Astrocyte (in vitro differentiated cells and primary cell): ENCODE data around the gene ACAP3. TPM values are rescaled to one million over a fixed set of nuclear protein-coding genes. Genes with fewer than 3 reads are reported as not detected.

ENCODE experiments used
- DNase-seq: peaks from one replicate; pipeline ENCODE4 v3.0.0-alpha.2; 2010; ENCODE audit warnings: low read depth
- FAIRE-seq: peaks from 2 replicates; lab custom pipeline; 2011; peaks lifted over from hg19 to GRCh38; lab: Jason Lieb, UNC
- H2AFZ ChIP-seq: 2 replicates; pipeline ENCODE4 v1.6.0; 2012; ENCODE audit warnings: low read depth, low read length, inconsistent platforms
- H3K27ac ChIP-seq: 2 replicates; pipeline ENCODE4 v1.5.1; 2011; ENCODE audit warnings: low read depth, low read length, inconsistent platforms
- H3K27me3 ChIP-seq: 2 replicates; pipeline ENCODE4 v1.6.0; 2011; ENCODE audit warnings: low read length, inconsistent platforms; ENCODE audit not compliant: insufficient read depth
- H3K36me3 ChIP-seq: 2 replicates; pipeline ENCODE4 v1.5.1; 2011; ENCODE audit warnings: low read length, inconsistent platforms; ENCODE audit not compliant: insufficient read depth
- H3K4me1 ChIP-seq: 2 replicates; pipeline ENCODE4 v1.5.1; 2011; ENCODE audit warnings: low read length, inconsistent platforms; ENCODE audit not compliant: insufficient read depth
- H3K4me2 ChIP-seq: 2 replicates; pipeline ENCODE4 v1.6.0; 2012; ENCODE audit warnings: low read length, inconsistent platforms
- H3K4me3 ChIP-seq: 2 replicates; pipeline ENCODE4 v1.5.1; 2011; ENCODE audit warnings: low read depth, mild to moderate bottlenecking, low read length, inconsistent platforms; ENCODE audit not compliant: insufficient read depth
- H3K79me2 ChIP-seq: 2 replicates; pipeline ENCODE4 v1.6.0; 2012; ENCODE audit warnings: mild to moderate bottlenecking, low read length, inconsistent platforms; ENCODE audit not compliant: insufficient read depth
- H3K9ac ChIP-seq: 2 replicates; pipeline ENCODE4 v1.6.0; 2012; ENCODE audit warnings: mild to moderate bottlenecking, low read length, inconsistent platforms
- H3K9me3 ChIP-seq: 2 replicates; pipeline ENCODE4 v1.5.1; 2012; ENCODE audit warnings: low read depth, mild to moderate bottlenecking, low read length, inconsistent platforms; ENCODE audit not compliant: insufficient read depth
- H4K20me1 ChIP-seq: 2 replicates; pipeline ENCODE4 v1.6.0; 2012; ENCODE audit warnings: low read length, inconsistent platforms; ENCODE audit not compliant: insufficient read depth
- H3K27ac Mint-ChIP-seq: one replicate; pipeline ENCODE4 v1.8.0; 2021; ENCODE audit warnings: mild to moderate bottlenecking, mixed read lengths; ENCODE audit not compliant: unreplicated experiment
- H3K27me3 Mint-ChIP-seq: one replicate; pipeline ENCODE4 v1.8.0; 2021; ENCODE audit warnings: low read depth, mixed read lengths; ENCODE audit not compliant: unreplicated experiment
- H3K36me3 Mint-ChIP-seq: one replicate; pipeline ENCODE4 v1.8.0; 2021; ENCODE audit warnings: low read depth, mixed read lengths; ENCODE audit not compliant: unreplicated experiment
- H3K4me1 Mint-ChIP-seq: one replicate; pipeline ENCODE4 v1.8.0; 2021; ENCODE audit warnings: low read depth, mixed read lengths; ENCODE audit not compliant: unreplicated experiment
- H3K4me3 Mint-ChIP-seq: one replicate; pipeline ENCODE4 v1.8.0; 2021; ENCODE audit warnings: mild to moderate bottlenecking, moderate library complexity, mixed read lengths; ENCODE audit not compliant: unreplicated experiment
- H3K9me3 Mint-ChIP-seq: one replicate; pipeline ENCODE4 v1.8.0; 2021; ENCODE audit warnings: mild to moderate bottlenecking, mixed read lengths; ENCODE audit not compliant: unreplicated experiment
- EZH2 ChIP-seq: IDR thresholded peaks from 2 replicates; pipeline ENCODE4 v1.6.1; 2012; ENCODE audit warnings: mild to moderate bottlenecking, low read length, inconsistent platforms; ENCODE audit not compliant: insufficient read depth
- total RNA-seq: library from RNA; stranded (reverse); gene quantifications from 2 replicates; pipeline ENCODE4 v1.2.1, GENCODE V29; 2021
- TF ChIP-seq, protein P1 (sequence below): IDR thresholded peaks from 2 replicates; pipeline ENCODE4 v1.5.1; 2011; ENCODE audit warnings: low read depth, mild to moderate bottlenecking, inconsistent platforms, low read length, moderate library complexity; ENCODE audit not compliant: insufficient read depth

The ACAP3 gene
- total RNA-seq, 1 donor from 2014 or later: 64.0 TPM

DNA sequence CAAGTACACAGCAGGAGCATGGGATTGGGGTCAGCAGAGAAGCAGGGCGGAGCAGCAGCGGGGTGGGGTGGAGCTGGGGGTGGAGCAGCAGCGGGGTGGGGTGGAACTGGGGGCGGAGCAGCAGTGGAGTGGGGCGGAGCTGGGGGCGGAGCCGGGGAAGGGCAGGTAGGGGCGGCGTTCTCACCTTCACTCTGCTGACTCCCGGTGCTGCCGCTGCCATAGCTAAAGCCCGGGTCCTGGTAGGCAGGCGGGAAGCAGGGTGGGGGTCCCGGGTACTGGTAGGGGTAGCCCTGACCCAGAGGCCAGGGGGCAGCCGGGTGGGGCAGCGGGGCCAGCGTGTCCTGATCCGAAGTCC lies 30.0 kb upstream of the ACAP3 start:
- no peak overlapping the region for H3K4me2 ChIP-seq
- no peak overlapping the region for H3K9ac ChIP-seq
- H3K79me2 ChIP-seq: peaks cover 18% of the 10 kb centered on the region
- peaks cover 3% of the 10 kb centered on the region for H3K4me1 ChIP-seq
- no peak for FAIRE-seq
- peaks cover 8% of the 10 kb centered on the region for H3K36me3 ChIP-seq
- Mint-ChIP-seq H3K4me3 (no peak overlapping the region), H3K36me3 (no peaks in the 10 kb centered on the region), H3K4me1 (peaks cover 2% of the 10 kb centered on the region), H3K27ac (no peak overlapping the region), H3K9me3 (no peaks in the 10 kb centered on the region), H3K27me3 (no peaks in the 10 kb centered on the region)
- H2AFZ ChIP-seq: no peak overlapping the region
- peaks cover 40% of the 10 kb centered on the region for H4K20me1 ChIP-seq
- no peaks in the 10 kb centered on the region for H3K27me3 ChIP-seq
- TF ChIP-seq, protein P1, sequence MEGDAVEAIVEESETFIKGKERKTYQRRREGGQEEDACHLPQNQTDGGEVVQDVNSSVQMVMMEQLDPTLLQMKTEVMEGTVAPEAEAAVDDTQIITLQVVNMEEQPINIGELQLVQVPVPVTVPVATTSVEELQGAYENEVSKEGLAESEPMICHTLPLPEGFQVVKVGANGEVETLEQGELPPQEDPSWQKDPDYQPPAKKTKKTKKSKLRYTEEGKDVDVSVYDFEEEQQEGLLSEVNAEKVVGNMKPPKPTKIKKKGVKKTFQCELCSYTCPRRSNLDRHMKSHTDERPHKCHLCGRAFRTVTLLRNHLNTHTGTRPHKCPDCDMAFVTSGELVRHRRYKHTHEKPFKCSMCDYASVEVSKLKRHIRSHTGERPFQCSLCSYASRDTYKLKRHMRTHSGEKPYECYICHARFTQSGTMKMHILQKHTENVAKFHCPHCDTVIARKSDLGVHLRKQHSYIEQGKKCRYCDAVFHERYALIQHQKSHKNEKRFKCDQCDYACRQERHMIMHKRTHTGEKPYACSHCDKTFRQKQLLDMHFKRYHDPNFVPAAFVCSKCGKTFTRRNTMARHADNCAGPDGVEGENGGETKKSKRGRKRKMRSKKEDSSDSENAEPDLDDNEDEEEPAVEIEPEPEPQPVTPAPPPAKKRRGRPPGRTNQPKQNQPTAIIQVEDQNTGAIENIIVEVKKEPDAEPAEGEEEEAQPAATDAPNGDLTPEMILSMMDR: no peak
- TF ChIP-seq EZH2: no peak
- DNase-seq: no peak
- H3K9me3 ChIP-seq: no peaks in the 10 kb centered on the region
- no peak overlapping the region for H3K4me3 ChIP-seq
- no peak overlapping the region for H3K27ac ChIP-seq

DNA sequence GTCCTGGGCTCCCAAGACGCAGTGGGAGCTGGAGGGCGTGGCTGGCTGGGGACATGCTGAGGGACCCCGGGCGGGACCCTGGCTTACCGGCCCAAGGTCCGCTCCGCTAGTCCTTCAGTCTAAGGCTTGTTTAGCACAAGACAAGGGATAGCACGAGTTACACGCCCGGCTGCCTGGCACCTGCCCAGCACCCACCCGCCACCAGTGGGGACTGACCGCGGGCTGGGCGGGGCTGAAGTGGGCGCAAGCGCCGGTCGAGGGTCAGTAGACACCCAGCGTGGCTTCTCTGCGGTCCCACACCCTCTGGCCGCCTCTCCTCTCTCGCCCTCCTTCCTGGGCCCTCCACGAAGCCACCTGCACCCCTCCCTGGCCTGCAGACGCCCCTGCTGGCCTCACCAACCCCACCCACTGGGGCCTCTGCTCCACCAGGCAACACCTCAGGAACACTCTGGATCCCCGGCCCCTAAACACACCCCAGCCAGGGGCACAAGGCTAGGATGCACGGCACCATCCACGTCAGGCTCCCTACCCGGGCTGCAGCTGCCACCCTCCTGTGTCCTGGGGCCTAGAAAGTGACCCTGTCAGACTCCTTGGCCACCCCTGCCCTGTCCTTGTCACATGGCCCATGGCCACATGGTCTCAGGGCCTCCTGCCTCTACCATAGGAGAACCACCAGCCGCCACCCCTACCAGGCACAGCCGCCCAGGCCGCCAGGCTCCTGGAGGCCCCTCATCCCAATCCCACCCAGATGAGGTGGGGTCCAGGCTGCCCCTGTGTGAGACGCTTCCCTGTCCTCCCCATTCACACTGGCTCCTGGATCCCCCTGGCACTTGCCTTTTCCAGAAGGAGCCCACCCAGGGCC lies 29.4 kb upstream of the ACAP3 start:
- FAIRE-seq: no peak

More for the DNA sequence above, 29.4 kb upstream of the ACAP3 start:
- no peaks in the 10 kb centered on the region for H3K27me3 ChIP-seq
- Mint-ChIP-seq H3K27me3 (no peaks in the 10 kb centered on the region), H3K4me3 (no peak overlapping the region), H3K4me1 (peaks cover 2% of the 10 kb centered on the region), H3K27ac (no peak overlapping the region), H3K36me3 (no peaks in the 10 kb centered on the region), H3K9me3 (no peaks in the 10 kb centered on the region)
- H3K27ac ChIP-seq: no peak overlapping the region
- peaks cover 8% of the 10 kb centered on the region for H3K36me3 ChIP-seq
- H4K20me1 ChIP-seq: peaks cover 34% of the 10 kb centered on the region
- H3K4me2 ChIP-seq: no peak overlapping the region
- H3K9me3 ChIP-seq: no peaks in the 10 kb centered on the region
- H3K4me3 ChIP-seq: no peak overlapping the region
- no peak overlapping the region for H2AFZ ChIP-seq
- no peaks in the 10 kb centered on the region for H3K4me1 ChIP-seq
- no peak for TF ChIP-seq EZH2
- TF ChIP-seq, protein P1: no peak
- no peak overlapping the region for H3K9ac ChIP-seq
- no peak for DNase-seq
- H3K79me2 ChIP-seq: peaks cover 12% of the 10 kb centered on the region
